ENCODE data around the gene CCDC188. TPM values are rescaled to one million over a fixed set of nuclear protein-coding genes. Genes with fewer than 3 reads are reported as not detected.

CCDC188 gene
- total RNA-seq, 1 experiment from 2014 or later: not detected

- no peak overlapping the region for H3K9ac ChIP-seq (ENCODE audit: extremely low read depth, insufficient read length, low read length)
- Mint-ChIP-seq H3K27ac (no peak overlapping the region), H3K4me3 (no peak overlapping the region), H3K36me3 (ENCODE audit: insufficient read depth in 1 of 3, low read depth in 3 of 3) (peaks cover 0 to 7% (median 0%) of the 10 kb centered on the region in 3 experiments; a peak in 2 of 7 replicates), H3K9me3 (peaks cover 6 to 17% of the 10 kb centered on the region in 2 experiments; a peak in 4 of 5 replicates), H3K4me1 (no peaks in the 10 kb centered on the region), H3K27me3 (ENCODE audit: low read depth) (no peaks in the 10 kb centered on the region)
- no peaks in the 10 kb centered on the region for H3K79me1 ChIP-seq (ENCODE audit: insufficient read depth, low read depth, low read length, poor library complexity, severe bottlenecking)
- no peak overlapping the region for H4K8ac ChIP-seq (replicated peaks; ENCODE audit: insufficient read length, low read depth, low read length)
- no peak overlapping the region for H2BK12ac ChIP-seq (ENCODE audit: insufficient read length, low read depth, low read length)
- H3K56ac ChIP-seq (ENCODE audit: insufficient read length, low read depth, low read length): no peak overlapping the region
- H3K4me2 ChIP-seq (ENCODE audit: insufficient read depth, insufficient read length, low read length): no peak overlapping the region
- H4K91ac ChIP-seq (ENCODE audit: insufficient read length, low read depth, low read length): no peak overlapping the region
- no peaks in the 10 kb centered on the region for H3K9me3 ChIP-seq (ENCODE audit: control insufficient read depth, low read depth, low read length)
- no peak overlapping the region for H2BK120ac ChIP-seq (ENCODE audit: low read depth, low read length, poor library complexity, severe bottlenecking)
- H2BK20ac ChIP-seq (ENCODE audit: low read depth, low read length, poor library complexity, severe bottlenecking): no peak overlapping the region
- H3K4ac ChIP-seq (ENCODE audit: low read depth, low read length): no peak overlapping the region
- H4K20me1 ChIP-seq (ENCODE audit: control insufficient read depth, insufficient read depth, insufficient read length): no peaks in the 10 kb centered on the region
- H3K23ac ChIP-seq (ENCODE audit: insufficient read length, low read depth, low read length): no peak overlapping the region
- H4K5ac ChIP-seq (ENCODE audit: insufficient read length, low read depth, low read length): no peak overlapping the region
- TF ChIP-seq, protein P1, sequence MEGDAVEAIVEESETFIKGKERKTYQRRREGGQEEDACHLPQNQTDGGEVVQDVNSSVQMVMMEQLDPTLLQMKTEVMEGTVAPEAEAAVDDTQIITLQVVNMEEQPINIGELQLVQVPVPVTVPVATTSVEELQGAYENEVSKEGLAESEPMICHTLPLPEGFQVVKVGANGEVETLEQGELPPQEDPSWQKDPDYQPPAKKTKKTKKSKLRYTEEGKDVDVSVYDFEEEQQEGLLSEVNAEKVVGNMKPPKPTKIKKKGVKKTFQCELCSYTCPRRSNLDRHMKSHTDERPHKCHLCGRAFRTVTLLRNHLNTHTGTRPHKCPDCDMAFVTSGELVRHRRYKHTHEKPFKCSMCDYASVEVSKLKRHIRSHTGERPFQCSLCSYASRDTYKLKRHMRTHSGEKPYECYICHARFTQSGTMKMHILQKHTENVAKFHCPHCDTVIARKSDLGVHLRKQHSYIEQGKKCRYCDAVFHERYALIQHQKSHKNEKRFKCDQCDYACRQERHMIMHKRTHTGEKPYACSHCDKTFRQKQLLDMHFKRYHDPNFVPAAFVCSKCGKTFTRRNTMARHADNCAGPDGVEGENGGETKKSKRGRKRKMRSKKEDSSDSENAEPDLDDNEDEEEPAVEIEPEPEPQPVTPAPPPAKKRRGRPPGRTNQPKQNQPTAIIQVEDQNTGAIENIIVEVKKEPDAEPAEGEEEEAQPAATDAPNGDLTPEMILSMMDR (conservative IDR thresholded peaks at IDR 0.05): no peak
- H3T11ph ChIP-seq (ENCODE audit: low read length): no peak overlapping the region
- no peaks in the 10 kb centered on the region for H3K79me2 ChIP-seq (ENCODE audit: insufficient read depth, low read length)
- no peak overlapping the region for H2AFZ ChIP-seq (ENCODE audit: low read length)
- no peak overlapping the region for H3K14ac ChIP-seq (ENCODE audit: insufficient read depth, low read length)
- H2BK15ac ChIP-seq (ENCODE audit: low read depth, low read length): no peak overlapping the region
- H3K23me2 ChIP-seq (ENCODE audit: insufficient read length, low read depth, low read length, poor library complexity, severe bottlenecking): no peaks in the 10 kb centered on the region
- H3K27ac ChIP-seq (ENCODE audit: insufficient read length, low read depth, low read length): no peak overlapping the region
- no peak overlapping the region for H2BK5ac ChIP-seq (ENCODE audit: insufficient read length, low read length)
- H3K4me1 ChIP-seq (ENCODE audit: insufficient read depth, low read length): no peaks in the 10 kb centered on the region
- no peak overlapping the region for H2AK5ac ChIP-seq (ENCODE audit: insufficient read length, low read length)
- H3K27me3 ChIP-seq (ENCODE audit: insufficient read depth, low read length): no peaks in the 10 kb centered on the region
- H3K18ac ChIP-seq (ENCODE audit: insufficient read length, low read depth, low read length): no peak overlapping the region
- no CpG with 5 or more reads among the region's 11 CpGs for WGBS (ENCODE audit: extremely low coverage, insufficient read length, low lambda C conversion rate)
- no peak for DNase-seq
Observed at GRCh38 chr22:20164863-20165262, 14.0 kb upstream of the CCDC188 start.

Data from H9 (cell line).